ENCODE data around the gene GNB3. TPM values are rescaled to one million over a fixed set of nuclear protein-coding genes. Genes with fewer than 3 reads are reported as not detected.
A peak's percentile ranks its signal among the peaks of the same experiment; 100 is the strongest.

The GNB3 gene
- total and polyA plus RNA-seq, 2 of the 4 experiments (the other 2 are of a cell fraction): 0.72 to 20.5 TPM

DNA sequence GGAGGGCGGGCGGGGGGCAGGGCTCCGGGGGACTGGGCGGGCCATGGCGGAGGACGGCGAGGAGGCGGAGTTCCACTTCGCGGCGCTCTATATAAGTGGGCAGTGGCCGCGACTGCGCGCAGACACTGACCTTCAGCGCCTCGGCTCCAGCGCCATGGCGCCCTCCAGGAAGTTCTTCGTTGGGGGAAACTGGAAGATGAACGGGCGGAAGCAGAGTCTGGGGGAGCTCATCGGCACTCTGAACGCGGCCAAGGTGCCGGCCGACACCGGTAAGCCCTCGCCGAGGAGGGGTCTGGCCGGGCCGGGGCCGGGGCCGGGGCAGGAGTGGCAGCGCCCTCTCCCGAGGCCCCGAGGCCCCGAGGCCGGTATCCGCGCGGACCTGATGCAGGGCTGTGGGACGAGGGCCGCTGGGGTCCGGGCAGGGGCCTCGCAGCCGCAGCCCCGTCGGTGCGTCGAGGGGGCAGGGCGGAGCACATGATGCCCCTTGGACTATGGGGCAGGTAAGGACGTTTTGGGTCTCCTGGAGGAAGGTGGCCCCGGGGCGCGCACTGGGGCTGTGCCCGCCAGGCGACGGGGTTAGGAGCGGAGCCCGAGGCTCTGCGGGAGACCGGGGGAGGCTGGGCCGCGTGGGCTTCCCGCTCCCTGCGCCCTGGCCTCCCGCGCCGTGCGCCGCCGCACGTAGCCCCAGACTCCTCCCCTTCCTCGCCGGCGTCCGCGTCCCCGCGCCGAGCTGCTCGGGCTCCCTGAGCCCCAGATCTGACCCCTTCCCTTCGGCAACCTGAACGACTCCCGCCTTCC lies 26.9 kb downstream of the GNB3 start, which contains the start of gene TPI1:
TPI1 (plus strand) TSS at position 119 of the 798 bp plus-strand sequence; CDS start at position 155, 36 bp downstream.
- intact Hi-C loops (cut with micrococcal nuclease): loop anchor here (2.0 to 5.0 kb wide), 3 partner anchors 15 to 770 kb away; partner anchors contain the start of genes RNU7-1 and USP5
- Histone ChIP-seq H3K4ac (ENCODE audit: low read depth, low read length) (peak within 1 kb of the TSS; percentile 95), H2BK15ac (ENCODE audit: low read depth, low read length) (0 out of 3 replicates have a peak within 1 kb of the TSS, but pooled peaks have one; percentile 50), H4K20me1 (ENCODE audit: insufficient read depth, low read length) (peaks cover 48% of the 10 kb centered on the region), H3K4me3 (ENCODE audit: insufficient read depth, low read depth, low read length) (peak within 1 kb of the TSS; percentile 87), H3K27me3 (ENCODE audit: control insufficient read depth, insufficient read depth, low read length) (no peaks in the 10 kb centered on the region), H2BK5ac (ENCODE audit: low read depth, low read length, poor library complexity, severe bottlenecking) (peak within 1 kb of the TSS; percentile 95), H3K9ac (ENCODE audit: low read depth, low read length) (peak within 1 kb of the TSS; percentile 100), H2AFZ (replicated peaks; ENCODE audit: low read length, poor library complexity) (peak within 1 kb of the TSS; percentile 95), H3K4me2 (ENCODE audit: low read depth, low read length) (peak within 1 kb of the TSS; percentile 95), H3K36me3 (ENCODE audit: control insufficient read depth, insufficient read depth, low read length) (peaks cover 52% of the 10 kb centered on the region), H3K27ac (ENCODE audit: insufficient read depth, low read length) (peak within 1 kb of the TSS; percentile 97), H3K9me1 (ENCODE audit: insufficient read depth, low read length) (0 out of 2 replicates have a peak, but pooled peaks cover 7% of the 10 kb centered on the region), H3K9me3 (ENCODE audit: control insufficient read depth, insufficient read depth, low read length) (no peaks in the 10 kb centered on the region), H2AK9ac (replicated peaks; ENCODE audit: low read depth, low read length, poor library complexity) (peak within 1 kb of the TSS; percentile 100), H4K91ac (ENCODE audit: insufficient read depth, low read depth, low read length) (peak within 1 kb of the TSS; percentile 84), H3K18ac (ENCODE audit: low read depth, low read length) (peak within 1 kb of the TSS; percentile 69), H2AK5ac (ENCODE audit: low read depth, low read length) (peak within 1 kb of the TSS; percentile 97), H3K79me1 (ENCODE audit: low read depth in 1 of 2, low read length in 2 of 2) (peaks cover 23 to 51% of the 10 kb centered on the region in 2 experiments), H2BK20ac (ENCODE audit: low read depth, low read length) (peak within 1 kb of the TSS; percentile 24; the same call in 1 of the 2 replicates), H2BK120ac (ENCODE audit: low read depth, low read length) (peak within 1 kb of the TSS; percentile 65), H3K23ac (ENCODE audit: low read depth, low read length) (peak within 1 kb of the TSS; percentile 97), H3K4me1 (ENCODE audit: control insufficient read depth, insufficient read depth, low read length) (peaks cover 19% of the 10 kb centered on the region), H4K8ac (ENCODE audit: low read depth in 2 of 2, low read length in 2 of 2) (peak within 1 kb of the TSS; percentile 92 to 93), H3K14ac (replicated peaks; ENCODE audit: low read depth, low read length) (peak within 1 kb of the TSS; percentile 95), H4K5ac (ENCODE audit: low read depth, low read length) (peak within 1 kb of the TSS; percentile 92), H3K56ac (ENCODE audit: extremely low read depth, insufficient read depth, low read length) (peak within 1 kb of the TSS; percentile 91)
- ChIA-PET CTCF (no interaction called here), POLR2A (ENCODE audit: unreplicated experiment) (interaction anchor here (1.1 to 1.9 kb wide), 2 partner anchors 15 to 38 kb away, joined by 3 to 6 read pairs; partner anchors contain the start of gene USP5)
- ATAC-seq (ENCODE audit: low read depth) (peak; percentile 82), DNase-seq (peak; percentile 74)
- no TSS peak for BruUV-seq (replicated peaks)
- dilution Hi-C loops (cut with HindIII; ENCODE audit: low sequenced_read_pairs, unreplicated experiment): no loop called here
- in situ Hi-C loops (cut with MboI; ENCODE audit: low sequenced_read_pairs): loop anchor here (5.0 kb wide), 1 partner anchor 95 kb away; no protein-coding TSS in a partner anchor
- 0% methylated on average over 39 of the region's 86 CpGs; no CpG with 5 or more reads in 1 of the 2 experiments for WGBS, 2 experiments (ENCODE audit: extremely low coverage in 2 of 2, insufficient read length in 1 of 2)
- TF ChIP-seq SMC3 (IDR thresholded peaks at IDR 0.05; ENCODE audit: low read depth, low read length) (no peak), NFE2L2 (IDR thresholded peaks at IDR 0.05; ENCODE audit: low read depth, low read length) (no peak), MXI1 (IDR thresholded peaks at IDR 0.05; ENCODE audit: borderline replicate concordance, low read depth, low read length) (peak; percentile 74), CTCF (conservative IDR thresholded peaks at IDR 0.05; ENCODE audit: low read depth, low read length) (no peak), MAZ (IDR thresholded peaks at IDR 0.05; ENCODE audit: borderline replicate concordance, low read depth, low read length) (0 out of 2 replicates have a peak, but pooled peaks have one; percentile 17), RFX5 (IDR thresholded peaks at IDR 0.05; ENCODE audit: low read depth, low read length) (no peak), FOS (IDR thresholded peaks at IDR 0.05; ENCODE audit: low read depth, low read length) (no peak), MAFK (IDR thresholded peaks at IDR 0.05; ENCODE audit: low read depth, low read length) (no peak), CHD1 (IDR thresholded peaks at IDR 0.05; ENCODE audit: low read depth, low read length) (0 out of 2 replicates have a peak, but pooled peaks have one; percentile 35), RAD21 (IDR thresholded peaks at IDR 0.05; ENCODE audit: low read length) (no peak), RCOR1 (IDR thresholded peaks at IDR 0.05; ENCODE audit: insufficient replicate concordance, low read length) (no peak)
- TF ChIP-seq, protein P1, sequence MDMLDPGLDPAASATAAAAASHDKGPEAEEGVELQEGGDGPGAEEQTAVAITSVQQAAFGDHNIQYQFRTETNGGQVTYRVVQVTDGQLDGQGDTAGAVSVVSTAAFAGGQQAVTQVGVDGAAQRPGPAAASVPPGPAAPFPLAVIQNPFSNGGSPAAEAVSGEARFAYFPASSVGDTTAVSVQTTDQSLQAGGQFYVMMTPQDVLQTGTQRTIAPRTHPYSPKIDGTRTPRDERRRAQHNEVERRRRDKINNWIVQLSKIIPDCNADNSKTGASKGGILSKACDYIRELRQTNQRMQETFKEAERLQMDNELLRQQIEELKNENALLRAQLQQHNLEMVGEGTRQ (IDR thresholded peaks at IDR 0.05; ENCODE audit: low read depth, low read length): no peak
